GM12865 (cell line): ENCODE measurements around the gene DZIP3.
"Not testable (repeated sequence)": the region's sequence is repeated elsewhere in the genome, so short reads cannot be mapped to it uniquely, and the experiment has no call there.

Experiments used
- DNase-seq: peaks from one replicate; pipeline ENCODE4 v3.0.0; 2010; ENCODE audit warnings: low read depth
- H3K4me3 ChIP-seq: 2 replicates; pipeline ENCODE4 v1.5.1; 2011; ENCODE audit warnings: mild to moderate bottlenecking, low read depth, low read length, control low read depth
- TF ChIP-seq, protein P1 (sequence below): IDR thresholded peaks from 2 replicates; pipeline ENCODE4 v1.5.1; 2011; ENCODE audit warnings: low read length, control low read depth, low read depth, inconsistent platforms; ENCODE audit not compliant: insufficient read depth; ENCODE audit errors: missing control alignments

Gene DZIP3

DNA sequence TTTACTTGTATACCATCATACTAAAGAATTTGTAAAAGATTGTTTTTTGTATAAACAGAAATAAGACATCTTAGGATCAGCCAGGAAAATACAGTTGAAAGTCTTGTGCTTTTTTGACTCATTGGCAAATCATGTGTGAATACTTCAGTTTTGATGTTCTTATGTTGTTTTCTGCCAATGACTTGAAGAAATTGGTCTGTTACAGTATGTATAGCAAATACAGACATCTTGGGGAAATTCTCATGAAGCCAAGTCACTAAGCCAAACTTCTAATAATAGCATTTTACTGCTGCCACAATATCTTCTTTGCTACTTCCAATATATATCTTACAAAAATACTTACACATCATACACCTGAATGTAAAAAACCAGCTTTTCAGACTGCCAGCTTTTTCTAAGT lies 83.2 kb downstream of the DZIP3 start:
- no peak for DNase-seq
- TF ChIP-seq, protein P1, sequence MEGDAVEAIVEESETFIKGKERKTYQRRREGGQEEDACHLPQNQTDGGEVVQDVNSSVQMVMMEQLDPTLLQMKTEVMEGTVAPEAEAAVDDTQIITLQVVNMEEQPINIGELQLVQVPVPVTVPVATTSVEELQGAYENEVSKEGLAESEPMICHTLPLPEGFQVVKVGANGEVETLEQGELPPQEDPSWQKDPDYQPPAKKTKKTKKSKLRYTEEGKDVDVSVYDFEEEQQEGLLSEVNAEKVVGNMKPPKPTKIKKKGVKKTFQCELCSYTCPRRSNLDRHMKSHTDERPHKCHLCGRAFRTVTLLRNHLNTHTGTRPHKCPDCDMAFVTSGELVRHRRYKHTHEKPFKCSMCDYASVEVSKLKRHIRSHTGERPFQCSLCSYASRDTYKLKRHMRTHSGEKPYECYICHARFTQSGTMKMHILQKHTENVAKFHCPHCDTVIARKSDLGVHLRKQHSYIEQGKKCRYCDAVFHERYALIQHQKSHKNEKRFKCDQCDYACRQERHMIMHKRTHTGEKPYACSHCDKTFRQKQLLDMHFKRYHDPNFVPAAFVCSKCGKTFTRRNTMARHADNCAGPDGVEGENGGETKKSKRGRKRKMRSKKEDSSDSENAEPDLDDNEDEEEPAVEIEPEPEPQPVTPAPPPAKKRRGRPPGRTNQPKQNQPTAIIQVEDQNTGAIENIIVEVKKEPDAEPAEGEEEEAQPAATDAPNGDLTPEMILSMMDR, result no peak

DNA sequence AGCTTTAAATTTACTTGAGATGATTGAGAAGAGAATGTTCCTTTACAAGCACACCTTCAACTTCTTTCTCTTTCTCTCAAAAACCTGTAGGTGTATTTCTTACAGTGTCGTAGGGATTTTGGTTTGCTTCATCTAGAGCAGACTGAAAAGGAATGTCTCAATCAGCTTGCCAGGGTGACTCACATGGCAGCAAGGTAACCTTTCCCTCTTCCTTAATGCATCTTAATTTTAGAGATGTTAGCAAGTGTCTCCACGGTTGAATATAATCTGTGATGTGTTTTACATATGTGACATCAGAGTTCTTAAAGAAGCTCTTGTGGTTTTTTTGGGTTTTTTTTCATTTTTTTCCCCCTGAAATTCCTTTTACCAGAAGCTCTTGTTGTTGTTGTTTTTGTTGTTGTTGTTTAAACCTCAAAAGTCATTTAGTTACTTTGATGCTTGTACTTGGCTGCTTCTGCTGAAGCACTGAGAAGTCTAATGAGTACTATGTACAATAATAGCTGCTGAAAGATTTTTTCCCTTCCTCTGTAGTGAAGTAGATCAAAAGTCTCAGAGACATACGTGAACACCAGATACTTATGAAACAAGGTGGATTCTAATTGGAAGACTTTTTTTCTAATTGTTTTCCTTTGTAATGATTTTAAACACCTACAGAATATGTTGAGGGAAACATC lies 84.6 kb downstream of the DZIP3 start:
- no peak overlapping the region for H3K4me3 ChIP-seq
- DNase-seq, result peak; percentile 5
- TF ChIP-seq, protein P1, result no peak

More for the DNA sequence above, 83.2 kb downstream of the DZIP3 start:
- no peak overlapping the region for H3K4me3 ChIP-seq

DNA sequence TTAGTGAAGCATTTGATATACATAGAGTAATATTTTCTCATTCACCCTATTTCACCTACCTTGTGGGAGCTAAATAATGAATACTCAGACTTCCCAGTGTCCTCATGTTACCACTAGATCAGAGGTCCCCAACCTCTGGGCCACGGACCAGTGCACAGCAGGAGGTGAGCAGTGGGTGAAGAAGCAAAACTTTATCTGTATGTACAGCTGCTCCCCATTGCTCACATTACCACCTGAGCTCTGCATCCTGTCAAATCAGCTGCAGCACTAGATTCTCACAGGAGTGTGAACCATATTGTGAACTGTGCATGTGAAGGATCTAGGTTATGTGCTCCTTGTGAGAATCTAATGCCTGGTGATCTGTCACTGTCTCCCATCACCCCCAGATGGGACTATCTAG lies 88.3 kb downstream of the DZIP3 start:
- no peak for DNase-seq
- TF ChIP-seq, protein P1, result no peak

DNA sequence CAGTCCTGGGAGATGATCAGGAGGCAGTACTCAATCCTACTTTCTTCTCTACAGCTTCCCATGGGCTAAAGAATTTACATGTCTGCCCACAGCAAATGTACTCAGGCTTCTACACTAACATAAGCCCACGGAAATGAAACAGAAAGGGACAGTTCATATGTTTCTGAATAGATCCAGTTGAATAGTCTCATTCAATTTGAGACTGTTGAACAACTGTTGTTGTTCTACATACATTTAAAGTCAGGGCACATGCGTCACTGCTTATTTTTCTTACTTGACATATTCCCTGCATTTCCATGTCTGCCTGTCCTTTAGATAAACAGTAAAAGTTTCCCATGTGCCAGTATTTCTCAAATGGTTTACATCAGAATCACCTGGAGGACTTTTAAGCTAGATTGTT lies 102.8 kb downstream of the DZIP3 start:
- not testable (repeated sequence) for DNase-seq

More for the DNA sequence above, 88.3 kb downstream of the DZIP3 start:
- no peak overlapping the region for H3K4me3 ChIP-seq

DNA sequence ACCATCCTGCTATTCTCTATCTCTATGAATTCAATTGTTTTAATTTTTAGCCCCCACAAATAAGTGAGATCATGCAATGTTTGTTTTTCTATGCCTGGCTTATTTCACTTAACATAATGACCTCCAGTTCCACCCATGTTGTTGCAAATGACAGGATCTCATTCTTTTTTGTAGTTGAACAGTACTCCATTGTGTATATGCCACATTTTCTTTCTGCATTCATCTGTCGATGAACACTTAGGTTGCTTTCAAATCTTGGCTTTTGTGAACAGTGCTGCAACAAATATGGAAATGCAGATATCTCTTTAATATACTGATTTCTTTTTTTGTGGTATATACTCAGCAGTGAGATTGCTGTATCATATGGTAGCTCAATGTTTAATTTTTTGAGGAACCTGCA lies 108.9 kb downstream of the DZIP3 start:
- H3K4me3 ChIP-seq, result no peak overlapping the region
- TF ChIP-seq, protein P1, result no peak
- DNase-seq, result no peak

More for the DNA sequence above, 102.8 kb downstream of the DZIP3 start:
- H3K4me3 ChIP-seq, result not testable (repeated sequence)

DNA sequence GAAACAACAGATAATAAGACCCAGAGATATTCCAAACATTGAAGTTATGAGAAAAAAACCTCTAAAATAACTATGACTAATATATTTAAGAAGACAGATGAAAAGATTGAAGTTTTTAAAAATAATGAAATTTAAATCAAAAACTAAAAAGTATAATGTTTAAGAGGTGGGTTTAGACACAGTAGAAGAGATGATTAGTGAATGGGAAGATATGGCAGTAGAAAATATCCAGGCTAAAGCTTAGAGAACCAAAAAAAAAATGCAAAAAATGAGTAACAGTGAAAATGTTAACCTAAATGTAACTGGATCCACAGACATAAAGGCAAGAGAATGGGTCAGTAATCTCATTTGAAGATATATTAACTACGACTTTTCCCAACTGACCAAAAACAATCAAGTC lies 115.5 kb downstream of the DZIP3 start:
- TF ChIP-seq, protein P1, result no peak
- DNase-seq, result no peak
- no peak overlapping the region for H3K4me3 ChIP-seq

DNA sequence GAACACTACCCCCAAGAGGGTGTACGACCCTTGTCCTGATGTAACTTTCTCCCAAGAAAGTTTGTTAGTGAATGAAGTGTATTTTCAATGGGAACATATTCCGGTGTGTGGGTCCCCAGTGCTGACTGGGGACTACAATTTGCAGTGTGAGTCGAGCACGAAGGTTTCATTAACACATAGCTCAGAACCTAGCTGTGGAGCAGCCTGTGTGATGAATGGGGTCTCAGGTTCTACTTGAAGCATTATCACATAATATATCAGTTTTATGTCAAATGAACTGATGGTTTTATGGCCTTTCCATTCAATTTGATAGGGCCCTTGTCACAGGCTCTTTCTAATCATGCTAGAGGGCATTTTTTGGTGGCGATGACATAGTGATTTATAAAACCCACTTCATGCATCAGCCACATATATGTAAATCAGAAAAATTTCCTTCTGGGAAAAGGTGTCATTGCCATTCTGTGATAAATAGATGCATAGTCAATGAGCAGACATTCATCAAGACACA lies 123.5 kb downstream of the DZIP3 start:
- TF ChIP-seq, protein P1, result no peak
- H3K4me3 ChIP-seq, result no peak overlapping the region
- no peak for DNase-seq
